ENCODE data around the gene STX8.

STX8 gene

DNA sequence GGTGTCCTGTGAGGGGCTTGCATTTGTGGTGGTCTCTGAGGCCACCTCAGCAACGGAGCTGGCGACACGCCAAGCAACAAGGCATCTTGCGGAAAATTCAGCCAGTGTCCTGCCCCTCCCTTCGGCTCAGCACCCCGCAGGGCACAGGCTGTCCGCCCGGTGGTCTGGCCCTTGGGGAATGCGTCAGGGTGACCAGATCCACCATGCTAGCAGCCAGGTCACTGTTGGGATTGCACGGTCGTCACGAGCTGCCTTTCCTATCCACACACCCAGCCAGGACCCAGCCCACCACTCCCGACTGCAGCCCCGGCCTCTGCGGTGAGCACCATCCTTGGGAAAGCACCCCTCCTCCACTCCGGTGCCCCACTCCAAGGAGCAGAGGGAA lies 333.1 kb downstream of the STX8 start:
- no peak for DNase-seq (ENCODE audit: low read depth)
- no peak overlapping the region for H3K4me3 ChIP-seq (ENCODE audit: low read length)
- TF ChIP-seq, protein P1, sequence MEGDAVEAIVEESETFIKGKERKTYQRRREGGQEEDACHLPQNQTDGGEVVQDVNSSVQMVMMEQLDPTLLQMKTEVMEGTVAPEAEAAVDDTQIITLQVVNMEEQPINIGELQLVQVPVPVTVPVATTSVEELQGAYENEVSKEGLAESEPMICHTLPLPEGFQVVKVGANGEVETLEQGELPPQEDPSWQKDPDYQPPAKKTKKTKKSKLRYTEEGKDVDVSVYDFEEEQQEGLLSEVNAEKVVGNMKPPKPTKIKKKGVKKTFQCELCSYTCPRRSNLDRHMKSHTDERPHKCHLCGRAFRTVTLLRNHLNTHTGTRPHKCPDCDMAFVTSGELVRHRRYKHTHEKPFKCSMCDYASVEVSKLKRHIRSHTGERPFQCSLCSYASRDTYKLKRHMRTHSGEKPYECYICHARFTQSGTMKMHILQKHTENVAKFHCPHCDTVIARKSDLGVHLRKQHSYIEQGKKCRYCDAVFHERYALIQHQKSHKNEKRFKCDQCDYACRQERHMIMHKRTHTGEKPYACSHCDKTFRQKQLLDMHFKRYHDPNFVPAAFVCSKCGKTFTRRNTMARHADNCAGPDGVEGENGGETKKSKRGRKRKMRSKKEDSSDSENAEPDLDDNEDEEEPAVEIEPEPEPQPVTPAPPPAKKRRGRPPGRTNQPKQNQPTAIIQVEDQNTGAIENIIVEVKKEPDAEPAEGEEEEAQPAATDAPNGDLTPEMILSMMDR (conservative IDR thresholded peaks at IDR 0.05; ENCODE audit: low read length) = no peak

DNA sequence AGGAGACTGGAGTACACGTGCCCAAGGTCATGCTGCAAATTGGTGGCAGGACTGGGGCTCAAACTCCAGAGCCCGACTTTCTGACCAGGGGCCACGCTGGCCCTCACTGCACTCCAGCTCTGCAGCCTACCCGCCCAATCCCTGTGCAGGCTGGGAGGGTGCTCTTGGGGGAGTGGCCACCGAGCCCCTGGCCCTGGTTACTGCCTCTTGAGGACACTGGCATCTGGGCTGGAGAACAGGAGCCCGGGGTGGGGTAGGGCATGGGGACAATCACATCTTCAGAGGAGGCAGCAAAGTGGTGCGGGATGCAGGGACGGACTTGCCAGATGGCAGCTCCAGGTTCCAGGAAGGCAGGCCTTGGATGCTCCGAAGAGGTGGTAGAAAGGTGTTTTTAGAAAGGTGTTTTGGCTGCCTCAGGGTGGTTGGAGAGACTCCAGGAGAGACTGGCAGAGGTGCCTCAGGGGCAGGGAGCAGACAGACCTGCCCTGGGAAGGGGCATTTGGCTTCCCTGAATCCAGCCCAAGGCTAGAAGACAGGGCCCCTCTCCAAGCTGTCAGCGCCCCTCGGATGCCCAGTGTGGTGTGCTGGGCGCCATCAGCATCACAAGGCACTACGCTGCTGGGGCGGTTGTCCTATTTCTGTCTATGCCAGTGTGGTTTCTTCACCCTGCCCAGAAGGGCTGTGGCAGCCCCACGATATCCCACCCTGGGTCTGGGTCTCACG lies 333.7 kb downstream of the STX8 start:
- DNase-seq (ENCODE audit: low read depth) = no peak
- TF ChIP-seq, protein P1 (conservative IDR thresholded peaks at IDR 0.05; ENCODE audit: low read length) = no peak
- no peak overlapping the region for H3K4me3 ChIP-seq (ENCODE audit: low read length)

GRCh38 chr17:9241371-9241712 lies 334.3 kb downstream of the STX8 start:
- no peak overlapping the region for H3K4me3 ChIP-seq (ENCODE audit: low read length)
- TF ChIP-seq, protein P1 (conservative IDR thresholded peaks at IDR 0.05; ENCODE audit: low read length) = no peak
- DNase-seq (ENCODE audit: low read depth) = peak; percentile 32

- TF ChIP-seq, protein P1 (conservative IDR thresholded peaks at IDR 0.05; ENCODE audit: low read length) = no peak
- peak; percentile 69 for DNase-seq (ENCODE audit: low read depth)
- peak overlapping the region; percentile 27 for H3K4me3 ChIP-seq (ENCODE audit: low read length)
These were observed 334.8 kb downstream of the STX8 start for GRCh38 chr17:9240659-9241370.

DNA sequence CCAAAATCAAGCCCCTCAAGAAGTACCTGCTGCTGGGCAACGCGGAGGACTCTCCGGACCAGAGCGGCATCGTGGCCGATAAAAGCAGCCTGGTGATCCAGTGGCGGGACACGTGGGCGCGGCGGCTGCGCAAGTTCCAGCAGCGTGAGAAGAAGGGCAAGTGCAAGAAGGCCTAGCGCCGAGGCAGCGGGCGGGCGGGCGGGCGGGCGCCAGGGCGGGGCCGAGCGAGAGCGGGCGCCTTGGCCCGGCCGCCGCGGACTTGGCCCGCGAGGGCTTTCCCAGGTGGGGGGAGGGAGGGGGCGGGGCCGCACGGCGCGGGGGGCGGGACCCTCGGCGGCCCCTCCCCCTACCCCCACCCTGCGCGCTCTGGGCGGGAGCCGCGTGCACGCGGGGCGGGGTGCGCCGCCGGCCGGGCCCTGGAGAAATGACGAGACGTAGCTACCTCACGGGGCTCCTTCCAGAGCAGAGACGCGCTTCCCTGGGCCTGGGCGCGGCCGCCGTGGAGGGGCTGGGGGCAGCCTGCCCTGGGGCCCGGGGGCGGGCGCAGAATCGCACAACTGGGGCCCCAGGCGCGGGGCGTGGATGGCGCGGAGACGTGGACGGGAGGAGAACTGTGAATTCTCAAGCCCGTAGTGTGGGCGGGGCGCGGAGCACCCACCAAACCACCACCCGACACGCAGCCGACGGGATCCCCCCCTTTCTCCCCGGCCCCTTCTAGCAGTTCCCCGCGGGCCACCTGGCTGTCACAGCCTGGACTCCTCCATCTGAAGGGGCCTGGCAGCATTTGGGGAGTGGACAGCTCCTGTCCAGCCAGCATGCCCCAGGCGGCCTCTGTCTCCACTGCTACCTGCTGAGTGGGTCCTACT lies 335.6 kb downstream of the STX8 start:
- DNase-seq (ENCODE audit: low read depth) = peak; percentile 71
- TF ChIP-seq, protein P1 (conservative IDR thresholded peaks at IDR 0.05; ENCODE audit: low read length) = no peak
- H3K4me3 ChIP-seq (ENCODE audit: low read length) = peak overlapping the region; percentile 49

- peak overlapping the region; percentile 49 for H3K4me3 ChIP-seq (ENCODE audit: low read length)
These were observed 336.3 kb downstream of the STX8 start for GRCh38 chr17:9239246-9239792.

More at GRCh38 chr17:9239246-9239792, 336.3 kb downstream of the STX8 start:
- no peak for DNase-seq (ENCODE audit: low read depth)
- TF ChIP-seq, protein P1 (conservative IDR thresholded peaks at IDR 0.05; ENCODE audit: low read length) = no peak
